GM12864 (cell line): ENCODE measurements around the gene ACTMAP.

Experiments
- DNase-seq: peaks from one replicate; pipeline ENCODE4 v3.0.0-alpha.2; 2011; ENCODE audit warnings: low read depth
- H3K4me3 ChIP-seq: 2 replicates; pipeline ENCODE4 v1.5.1; 2011; ENCODE audit warnings: mild to moderate bottlenecking, low read depth, low read length, control low read depth
- CTCF ChIP-seq: IDR thresholded peaks from 2 replicates; pipeline ENCODE4 v1.5.1; 2011; ENCODE audit warnings: low read depth, mild to moderate bottlenecking, moderate library complexity, low read length, control low read depth, inconsistent platforms; ENCODE audit errors: missing control alignments

ACTMAP gene

GRCh38 chr19:40759352-40759751, 9.1 kb upstream of the ACTMAP start:
- no peak for TF ChIP-seq CTCF
- DNase-seq, result no peak

DNA sequence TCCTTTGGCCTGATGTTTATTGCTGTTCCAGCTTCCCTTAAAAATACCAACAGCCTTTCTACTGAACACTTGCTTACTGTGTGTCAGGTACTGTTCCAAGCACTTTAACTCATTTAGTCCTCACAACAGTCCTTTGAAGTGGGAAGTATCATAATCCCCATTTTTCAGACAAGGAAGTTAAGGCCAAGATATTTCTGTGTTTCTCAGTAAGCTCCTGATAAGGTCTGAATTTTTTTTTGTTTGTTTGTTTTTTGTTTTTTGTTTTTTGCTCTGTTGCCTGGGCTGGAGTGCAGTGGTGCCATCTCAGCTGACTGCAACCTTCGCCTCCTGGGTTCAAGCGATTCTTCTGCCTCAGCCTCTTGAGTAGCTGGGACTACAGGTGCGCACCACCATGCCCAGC, 8.2 kb upstream of the ACTMAP start:
- no peak for DNase-seq
- TF ChIP-seq CTCF, result no peak
- H3K4me3 ChIP-seq, result no peak overlapping the region

More at GRCh38 chr19:40759352-40759751, 9.1 kb upstream of the ACTMAP start:
- H3K4me3 ChIP-seq, result no peak overlapping the region

- DNase-seq, result no peak
- H3K4me3 ChIP-seq, result no peak overlapping the region; the same call in none of the 2 replicates
- TF ChIP-seq CTCF, result no peak
These were observed 6.3 kb upstream of the ACTMAP start for GRCh38 chr19:40756502-40757110.

GRCh38 chr19:40755791-40756190, 5.5 kb upstream of the ACTMAP start:
- DNase-seq, result no peak
- peak overlapping the region; percentile 55 for H3K4me3 ChIP-seq
- no peak for TF ChIP-seq CTCF

- H3K4me3 ChIP-seq, result peak overlapping the region; percentile 55
- DNase-seq, result no peak
These were observed 5.0 kb upstream of the ACTMAP start for GRCh38 chr19:40755248-40755624.

GRCh38 chr19:40754611-40755247, 4.5 kb upstream of the ACTMAP start:
- DNase-seq, result no peak
- peak overlapping the region; percentile 55 for H3K4me3 ChIP-seq
- TF ChIP-seq CTCF, result no peak

More at GRCh38 chr19:40755248-40755624, 5.0 kb upstream of the ACTMAP start:
- TF ChIP-seq CTCF, result no peak
